ENCODE measurements around the gene INSYN1. TPM values are rescaled to one million over a fixed set of nuclear protein-coding genes. Genes with fewer than 3 reads are reported as not detected.

The INSYN1 gene
- total and polyA plus RNA-seq, 10 of the 15 experiments (the other 5 are each of a cell fraction or from before 2014, with no cell fraction given), result not detected

DNA sequence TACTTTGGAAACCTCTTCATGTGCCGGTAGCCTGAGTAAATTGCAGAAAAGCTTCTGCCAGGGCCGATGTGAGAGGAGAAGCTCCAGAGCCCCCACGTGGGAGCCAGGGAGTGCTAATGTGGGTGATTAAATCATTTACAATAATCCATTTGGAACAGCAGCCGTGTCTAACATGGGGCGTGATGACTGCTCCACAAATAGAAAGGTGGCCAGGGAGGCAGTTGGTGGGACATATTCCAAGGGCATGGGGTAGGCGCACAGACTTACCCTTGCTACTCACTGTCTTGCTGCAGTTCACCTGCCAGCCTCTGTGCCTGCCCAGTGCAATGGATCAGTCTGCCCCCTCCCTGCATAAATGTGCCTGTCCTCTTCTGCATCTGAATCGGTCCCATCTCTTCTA lies 39.3 kb upstream of the INSYN1 start:
- 19% methylated on average over 7 of the region's 7 CpGs for WGBS (ENCODE audit: insufficient coverage, insufficient replicate concordance, low lambda C conversion rate, missing lambda C conversion rate)
- POLR2A ChIA-PET, result no interaction called here
- CTCF ChIA-PET, result no interaction called here
- Histone ChIP-seq H3K4me3 (no peak overlapping the region), H3K79me2 (ENCODE audit: control insufficient read depth, insufficient read depth, low read length) (no peaks in the 10 kb centered on the region), H2AFZ (ENCODE audit: control insufficient read depth, low read depth, low read length) (no peak overlapping the region), H3K27me3 (replicated peaks in 1 of 2; ENCODE audit: control insufficient read depth in 2 of 2, insufficient read depth in 2 of 2, low read length in 1 of 2) (peaks cover 0 to 3% of the 10 kb centered on the region in 2 experiments; a peak in 2 of 4 replicates), H3K36me3 (ENCODE audit: control insufficient read depth in 2 of 2, insufficient read depth in 2 of 2, low read length in 1 of 2) (no peaks in the 10 kb centered on the region), H3K9me3 (replicated peaks; ENCODE audit: control insufficient read depth, insufficient read depth, low read length) (no peaks in the 10 kb centered on the region), H4K20me1 (ENCODE audit: control insufficient read depth, insufficient read depth) (no peaks in the 10 kb centered on the region), H3K27ac (ENCODE audit: control insufficient read depth, insufficient read depth) (no peak overlapping the region), H3K4me2 (ENCODE audit: control insufficient read depth, insufficient read depth) (no peak overlapping the region), H3K9ac (ENCODE audit: control insufficient read depth, insufficient read depth, low read length) (no peak overlapping the region), H3K4me1 (ENCODE audit: control insufficient read depth, insufficient read depth, low read length) (no peaks in the 10 kb centered on the region)
- DNase-seq (ENCODE audit: low read depth, low spot score), result no peak
- in situ Hi-C loops (cut with MboI), result no loop called here
- BruUV-seq (replicated peaks), result no TSS peak
- intact Hi-C loops (cut with micrococcal nuclease; ENCODE audit: unreplicated experiment), result no loop called here
- no peak for FAIRE-seq
- SMC1A ChIA-PET (ENCODE audit: uncharacterized antibody, unreplicated experiment), result no interaction called here
- no peak for ATAC-seq
- TF ChIP-seq ZNF622 (IDR thresholded peaks at IDR 0.05) (no peak), EED (IDR thresholded peaks at IDR 0.05; ENCODE audit: low read depth) (no peak), JUNB (IDR thresholded peaks at IDR 0.05) (no peak), CHD4 (IDR thresholded peaks at IDR 0.05) (no peak), WRNIP1 (IDR thresholded peaks at IDR 0.05; ENCODE audit: borderline replicate concordance, low read depth, low read length) (no peak), TCF7 (IDR thresholded peaks at IDR 0.05; ENCODE audit: borderline replicate concordance) (no peak), SP1 (IDR thresholded peaks at IDR 0.05; ENCODE audit: low read depth, low read length) (no peak)
- RAD21 ChIA-PET (ENCODE audit: unreplicated experiment), result no interaction called here

DNA sequence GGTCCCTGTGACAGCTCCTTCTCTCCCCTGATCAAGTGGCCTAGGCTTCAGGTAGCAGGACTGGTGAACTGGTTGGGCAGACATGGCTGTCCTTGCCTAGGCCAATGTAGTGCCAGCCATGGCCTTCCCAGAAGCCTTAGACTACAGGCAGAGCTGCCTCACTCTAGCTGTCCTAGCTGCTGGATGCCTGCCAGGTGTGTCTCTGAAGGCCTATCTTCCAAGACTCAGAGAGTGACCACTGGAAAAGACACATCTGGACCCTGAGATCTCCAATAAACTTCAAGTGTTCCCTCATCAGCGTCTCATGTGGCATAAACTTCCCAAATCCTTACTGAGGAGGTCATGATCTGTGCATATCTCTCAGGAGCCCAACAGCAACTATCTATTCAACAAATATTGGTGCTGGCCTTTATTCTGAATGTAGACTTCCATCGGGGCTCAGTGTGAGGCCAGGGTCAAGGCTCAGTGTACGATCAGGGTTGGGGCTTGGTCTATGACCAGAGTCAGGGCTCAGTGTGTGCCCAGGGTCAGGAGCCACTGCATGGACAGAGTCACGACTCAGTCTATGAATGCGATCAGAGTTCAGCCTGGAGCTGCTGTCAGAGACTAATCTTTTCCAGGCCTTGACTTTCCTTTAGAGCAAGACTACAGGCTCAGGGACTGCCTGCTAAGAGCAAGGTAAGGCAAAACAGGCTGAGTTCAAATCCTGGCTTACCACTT lies 36.5 kb upstream of the INSYN1 start:
- H3K9me3 ChIP-seq (replicated peaks; ENCODE audit: control insufficient read depth, insufficient read depth, low read length), result no peaks in the 10 kb centered on the region
- no peaks in the 10 kb centered on the region for H4K20me1 ChIP-seq (ENCODE audit: control insufficient read depth, insufficient read depth)
- no peak overlapping the region for H3K27ac ChIP-seq (ENCODE audit: control insufficient read depth, insufficient read depth)
- H3K36me3 ChIP-seq (ENCODE audit: control insufficient read depth in 2 of 2, insufficient read depth in 2 of 2, low read length in 1 of 2), result no peaks in the 10 kb centered on the region
- no peak overlapping the region for H2AFZ ChIP-seq (ENCODE audit: control insufficient read depth, low read depth, low read length)
- no TSS peak for BruUV-seq (replicated peaks)
- no peaks in the 10 kb centered on the region for H3K79me2 ChIP-seq (ENCODE audit: control insufficient read depth, insufficient read depth, low read length)
- DNase-seq (ENCODE audit: low read depth, low spot score) (no peak), ATAC-seq (no peak), FAIRE-seq (no peak)
- H3K9ac ChIP-seq (ENCODE audit: control insufficient read depth, insufficient read depth, low read length), result no peak overlapping the region
- no peaks in the 10 kb centered on the region for H3K4me1 ChIP-seq (ENCODE audit: control insufficient read depth, insufficient read depth, low read length)
- H3K27me3 ChIP-seq (replicated peaks in 1 of 2; ENCODE audit: control insufficient read depth in 2 of 2, insufficient read depth in 2 of 2, low read length in 1 of 2), result peaks cover 0 to 3% of the 10 kb centered on the region in 2 experiments; a peak in 2 of 4 replicates
- in situ Hi-C loops (cut with MboI), result no loop called here
- ChIA-PET CTCF (no interaction called here), RAD21 (ENCODE audit: unreplicated experiment) (no interaction called here), POLR2A (interaction anchor here (0.5 kb wide), 1 partner anchor 33 kb away, joined by 3 read pairs; no protein-coding TSS in a partner anchor), SMC1A (ENCODE audit: uncharacterized antibody, unreplicated experiment) (no interaction called here)
- H3K4me2 ChIP-seq (ENCODE audit: control insufficient read depth, insufficient read depth), result no peak overlapping the region
- WGBS (ENCODE audit: insufficient coverage, insufficient replicate concordance, low lambda C conversion rate, missing lambda C conversion rate), result 7% methylated on average over 5 of the region's 5 CpGs
- no peak overlapping the region for H3K4me3 ChIP-seq
- intact Hi-C loops (cut with micrococcal nuclease; ENCODE audit: unreplicated experiment), result no loop called here
- no peak for TF ChIP-seq RAD21 (IDR thresholded peaks at IDR 0.05; ENCODE audit: insufficient read depth, low read depth, low read length)
- TF ChIP-seq MYC (IDR thresholded peaks at IDR 0.05; ENCODE audit: insufficient read depth, insufficient read length, insufficient replicate concordance, low read length, severe bottlenecking), result no peak
- no peak for TF ChIP-seq BHLHE40 (IDR thresholded peaks at IDR 0.05; ENCODE audit: borderline replicate concordance in 1 of 2, low read depth in 2 of 2, low read length in 1 of 2)
- TF ChIP-seq, protein P1, sequence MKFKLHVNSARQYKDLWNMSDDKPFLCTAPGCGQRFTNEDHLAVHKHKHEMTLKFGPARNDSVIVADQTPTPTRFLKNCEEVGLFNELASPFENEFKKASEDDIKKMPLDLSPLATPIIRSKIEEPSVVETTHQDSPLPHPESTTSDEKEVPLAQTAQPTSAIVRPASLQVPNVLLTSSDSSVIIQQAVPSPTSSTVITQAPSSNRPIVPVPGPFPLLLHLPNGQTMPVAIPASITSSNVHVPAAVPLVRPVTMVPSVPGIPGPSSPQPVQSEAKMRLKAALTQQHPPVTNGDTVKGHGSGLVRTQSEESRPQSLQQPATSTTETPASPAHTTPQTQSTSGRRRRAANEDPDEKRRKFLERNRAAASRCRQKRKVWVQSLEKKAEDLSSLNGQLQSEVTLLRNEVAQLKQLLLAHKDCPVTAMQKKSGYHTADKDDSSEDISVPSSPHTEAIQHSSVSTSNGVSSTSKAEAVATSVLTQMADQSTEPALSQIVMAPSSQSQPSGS (IDR thresholded peaks at IDR 0.05; ENCODE audit: low read length), result no peak
- TF ChIP-seq ZNF24 (IDR thresholded peaks at IDR 0.05), result no peak
- TF ChIP-seq SPI1 (IDR thresholded peaks at IDR 0.05; ENCODE audit: borderline replicate concordance, insufficient read depth, low read depth, low read length), result no peak
- TF ChIP-seq ZNF274 (IDR thresholded peaks at IDR 0.05; ENCODE audit: insufficient read depth, insufficient read length), result no peak
- TF ChIP-seq SRF (IDR thresholded peaks at IDR 0.05; ENCODE audit: low read depth in 2 of 2, low read length in 2 of 2), result no peak
- no peak for TF ChIP-seq EP300 (IDR thresholded peaks at IDR 0.05; ENCODE audit: borderline replicate concordance in 1 of 2, control insufficient read depth in 1 of 2, low read depth in 2 of 2, low read length in 2 of 2)
- no peak for TF ChIP-seq HDAC2 (IDR thresholded peaks at IDR 0.05)
- TF ChIP-seq SMAD1 (IDR thresholded peaks at IDR 0.05; ENCODE audit: low read depth, partially characterized antibody), result no peak

All from GM12878 (cell line).